HG03103 (cell line): Measurements from ENCODE around the gene SEMA7A.

Experiments used
- ATAC-seq: cut with Tn5 transposase; IDR thresholded peaks from one replicate; pipeline ENCODE4 v1.9.1; 2021; ENCODE audit warnings: low read depth; ENCODE audit not compliant: unreplicated experiment

Gene SEMA7A

GRCh38 chr15:74417670-74418069 is 16.1 kb downstream of the SEMA7A start:
- no peak for ATAC-seq

DNA sequence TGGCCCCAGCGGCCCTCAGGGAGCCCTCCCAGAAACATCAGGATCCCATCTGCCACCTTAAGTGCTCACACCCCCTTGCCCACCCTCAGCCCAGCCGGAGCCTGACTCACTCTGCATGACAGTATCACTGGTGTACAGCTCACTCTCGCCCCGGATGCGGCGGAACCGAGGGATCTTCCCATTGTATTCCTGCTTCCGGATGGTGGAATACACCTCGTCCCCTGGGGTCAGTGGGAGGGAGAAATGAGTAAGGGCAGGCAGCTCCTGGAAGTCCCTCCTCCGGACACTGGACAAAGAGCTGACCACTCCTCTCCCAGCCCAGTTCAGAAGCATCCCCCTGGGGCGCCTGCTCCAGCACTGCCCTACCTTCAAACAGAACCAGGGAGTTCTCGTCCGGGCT is 16.5 kb downstream of the SEMA7A start:
- ATAC-seq: no peak

DNA sequence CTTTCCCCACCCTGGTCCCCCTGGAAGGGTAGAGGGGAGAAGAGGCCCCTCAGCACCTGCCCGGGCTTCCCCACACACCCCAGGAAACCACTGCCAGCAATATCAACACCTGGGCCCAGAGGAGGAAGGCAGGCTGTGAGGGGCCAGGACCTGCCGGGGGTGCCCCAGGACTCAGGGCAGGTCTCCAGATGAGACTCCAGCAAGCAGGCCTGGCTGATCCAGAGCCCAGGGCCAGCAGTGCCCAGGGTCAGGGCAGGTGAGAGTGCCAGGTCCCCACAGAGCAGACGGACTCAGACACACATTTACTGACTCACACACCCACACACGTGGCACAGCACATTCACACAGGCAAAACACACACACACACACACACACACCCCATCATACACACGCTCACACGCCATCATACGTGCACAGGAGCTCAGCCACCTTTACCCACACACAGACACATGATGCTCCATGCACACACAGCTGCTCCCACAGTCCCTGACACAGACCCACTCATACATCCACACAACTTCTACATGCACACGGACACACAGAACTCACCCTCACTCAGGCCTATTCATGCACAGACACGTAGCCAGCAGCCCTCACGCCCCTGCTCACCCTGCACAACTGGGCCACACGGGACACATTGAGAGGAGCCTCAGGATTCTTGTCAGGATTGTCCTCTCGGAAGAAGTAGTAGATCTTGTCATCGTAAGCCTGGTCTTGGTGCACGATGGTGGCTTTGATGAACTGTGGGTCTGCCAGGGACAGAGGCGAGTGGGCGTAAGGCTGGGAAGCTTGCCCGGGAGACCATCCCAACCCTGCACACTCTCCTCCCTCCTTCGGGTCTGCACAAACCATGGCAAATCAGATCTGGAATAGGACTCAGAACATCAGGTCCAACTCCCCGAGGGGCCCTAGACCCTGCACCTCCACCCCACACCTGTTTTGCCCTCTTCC is 17.5 kb downstream of the SEMA7A start:
- ATAC-seq: no peak

GRCh38 chr15:74414603-74415338 is 19.0 kb downstream of the SEMA7A start:
- no peak for ATAC-seq

DNA sequence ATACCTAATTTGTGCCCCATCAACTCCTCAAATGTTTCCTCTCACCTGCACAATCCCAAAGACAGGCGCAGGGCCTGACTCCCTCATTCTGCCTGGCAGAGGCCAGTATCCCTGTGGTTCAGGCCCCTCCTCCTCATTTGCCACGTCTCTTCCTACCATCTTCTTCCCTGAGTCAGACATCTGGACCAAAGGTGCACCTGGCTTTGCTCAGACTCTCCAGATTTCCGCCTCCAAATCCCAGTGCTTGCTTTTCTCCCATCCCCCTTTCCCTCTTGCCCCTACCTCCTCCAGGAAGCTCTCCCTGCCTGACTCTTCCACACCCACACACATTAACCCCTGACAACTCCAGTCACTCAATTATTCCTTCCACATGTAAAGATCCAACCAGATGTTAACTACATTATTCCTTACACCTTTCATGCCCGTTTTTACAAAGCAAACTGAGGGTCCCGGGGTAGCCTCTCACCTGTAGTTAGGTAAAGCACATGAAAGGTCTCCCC is 19.6 kb downstream of the SEMA7A start:
- no peak for ATAC-seq

GRCh38 chr15:74413350-74414080 is 20.2 kb downstream of the SEMA7A start:
- ATAC-seq: no peak

DNA sequence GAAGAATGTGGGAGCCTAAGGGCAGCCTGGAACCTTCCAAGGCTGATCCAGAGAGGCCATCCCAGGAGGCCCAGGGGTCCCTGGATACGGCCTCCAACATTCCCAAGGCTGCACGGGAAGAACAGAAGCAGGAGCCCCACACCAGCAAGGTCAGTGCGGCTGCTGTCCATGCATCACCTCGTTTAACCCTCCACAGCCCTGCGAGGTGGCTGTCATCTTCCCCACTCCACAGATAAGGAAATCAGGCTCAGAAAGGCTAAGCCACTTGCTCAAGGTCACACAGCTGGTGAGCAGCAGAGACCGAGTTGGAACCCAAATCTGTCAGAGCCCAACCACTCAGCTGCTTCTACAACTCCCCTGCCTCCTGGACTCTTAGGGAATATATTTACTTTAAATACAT is 21.6 kb downstream of the SEMA7A start:
- ATAC-seq: no peak

- ATAC-seq: no peak
Measured at GRCh38 chr15:74411686-74412085, 22.1 kb downstream of the SEMA7A start.

- ATAC-seq: no peak
Measured at GRCh38 chr15:74410502-74410901, 23.3 kb downstream of the SEMA7A start.

GRCh38 chr15:74409225-74409624 is 24.5 kb downstream of the SEMA7A start:
- ATAC-seq: no peak

DNA sequence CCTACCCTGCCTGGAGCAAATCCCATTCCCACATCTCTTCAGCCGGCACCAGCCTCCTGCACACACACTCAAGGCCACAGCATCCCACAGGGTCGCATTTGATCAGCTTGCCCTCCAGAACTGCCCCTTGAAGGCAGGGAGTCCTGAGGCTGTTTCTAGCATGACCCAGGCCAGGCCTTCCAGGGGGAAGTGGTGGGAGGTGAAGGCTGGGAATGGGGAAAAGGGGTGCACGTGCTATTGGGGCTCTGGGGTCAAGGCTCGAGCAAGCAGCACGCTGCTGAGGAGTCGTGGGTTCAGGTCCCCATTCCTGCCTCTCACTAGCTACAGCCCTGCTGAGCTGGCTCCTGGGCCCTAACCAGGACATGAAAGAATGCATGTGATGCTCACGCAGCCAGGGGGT is 24.9 kb downstream of the SEMA7A start:
- no peak for ATAC-seq

GRCh38 chr15:74408385-74408784 is 25.4 kb downstream of the SEMA7A start:
- ATAC-seq: no peak

- no peak for ATAC-seq
Measured at GRCh38 chr15:74406992-74407705, 26.6 kb downstream of the SEMA7A start.

DNA sequence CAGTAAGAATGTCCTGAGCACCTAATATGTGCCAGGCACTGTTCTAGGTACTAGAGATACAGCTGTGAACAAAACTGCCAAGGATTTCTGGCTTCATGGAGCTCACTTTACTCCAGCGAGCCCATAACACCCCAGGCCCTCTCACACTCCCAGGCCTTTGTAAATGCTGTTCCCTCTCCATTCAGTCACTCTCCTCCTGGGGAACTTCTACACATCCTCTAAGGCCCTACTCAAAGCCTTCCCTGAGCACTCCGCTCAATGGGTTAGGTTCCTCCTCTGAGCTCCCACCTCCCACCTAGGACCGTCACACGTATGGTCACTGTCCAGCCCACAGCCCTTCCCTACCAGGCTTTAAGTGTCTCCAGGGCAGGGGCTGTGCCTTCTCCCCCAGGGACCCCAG is 27.2 kb downstream of the SEMA7A start:
- ATAC-seq: no peak

- no peak for ATAC-seq
Measured at GRCh38 chr15:74405823-74406222, 27.9 kb downstream of the SEMA7A start.

DNA sequence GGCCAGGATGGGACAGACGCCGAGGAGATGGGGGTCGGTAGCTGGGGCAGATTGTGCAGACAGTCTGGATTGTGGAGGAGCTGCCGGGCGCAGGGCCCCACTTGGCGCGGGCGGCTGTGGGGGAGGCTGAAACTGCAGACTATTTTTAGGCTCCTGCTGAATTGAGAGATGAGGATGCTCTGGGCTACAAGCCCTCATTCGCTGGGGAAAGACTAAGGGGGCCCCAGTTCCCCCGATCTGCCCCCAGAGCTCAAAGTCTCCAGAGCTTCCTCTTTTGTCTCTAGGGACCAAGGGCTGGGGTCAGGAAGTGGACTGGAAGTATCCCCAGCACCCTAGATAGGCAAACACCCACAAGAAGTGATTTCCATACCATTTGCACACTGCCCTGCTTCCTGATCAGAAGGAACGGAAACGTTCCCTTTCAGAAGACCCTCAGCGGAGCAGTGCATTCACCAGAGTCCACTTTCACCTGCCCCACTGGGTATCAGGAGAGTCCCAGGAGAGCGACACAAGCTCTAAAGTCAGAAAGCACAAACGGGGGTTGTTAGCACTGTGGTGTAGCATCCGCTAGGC is 29.7 kb downstream of the SEMA7A start:
- ATAC-seq: peak; percentile 27

- no peak for ATAC-seq
Measured at GRCh38 chr15:74403588-74403919, 30.2 kb downstream of the SEMA7A start.

- ATAC-seq: no peak
Measured at GRCh38 chr15:74402873-74403587, 30.7 kb downstream of the SEMA7A start.

- ATAC-seq: no peak
Measured at GRCh38 chr15:74402337-74402841, 31.4 kb downstream of the SEMA7A start.
